CD4-positive, alpha-beta T cell treated with Interleukin-1 beta for 1 hour (primary cell): Measurements from ENCODE around the gene METAP1.
"Not testable (repeated sequence)": the region's sequence is repeated elsewhere in the genome, so short reads cannot be mapped to it uniquely, and the experiment has no call there.

Experiments
- DNase-seq, 2 donors: peaks; one replicate each; pipeline ENCODE4 v3.0.0-alpha.2; 2020 to 2022

Gene METAP1

GRCh38 chr4:98995183-98996055, at the start of gene METAP1:
Gene METAP1 (plus strand): TSS chr4:98995721. CDS start chr4:98995754, 33 bp downstream.
- peak; percentile 96 to 98 for DNase-seq

GRCh38 chr4:98946359-98946758, 49.2 kb upstream of the METAP1 start:
- no peak for DNase-seq

GRCh38 chr4:98950925-98951324, 44.6 kb upstream of the METAP1 start:
- no peak for DNase-seq

- no peak for DNase-seq
Measured at GRCh38 chr4:98951710-98952109, 43.8 kb upstream of the METAP1 start.

GRCh38 chr4:98955229-98955628, 40.3 kb upstream of the METAP1 start:
- no peak for DNase-seq

GRCh38 chr4:98958065-98958464, 37.5 kb upstream of the METAP1 start:
- DNase-seq, result no peak

- no peak for DNase-seq
Measured at GRCh38 chr4:98959411-98959810, 36.1 kb upstream of the METAP1 start.

- no peak for DNase-seq
Measured at GRCh38 chr4:98961770-98962169, 33.8 kb upstream of the METAP1 start.

GRCh38 chr4:98963538-98964433, 31.7 kb upstream of the METAP1 start:
- no peak for DNase-seq

- DNase-seq, result no peak
Measured at GRCh38 chr4:98966926-98967325, 28.6 kb upstream of the METAP1 start.

GRCh38 chr4:98967786-98968329, 27.7 kb upstream of the METAP1 start:
- DNase-seq, result no peak

GRCh38 chr4:98969878-98970785, 25.4 kb upstream of the METAP1 start:
- DNase-seq, result no peak

- DNase-seq, result no peak
Measured at GRCh38 chr4:98976716-98977115, 18.8 kb upstream of the METAP1 start.

- DNase-seq, result no peak
Measured at GRCh38 chr4:98977557-98977956, 18.0 kb upstream of the METAP1 start.

- no peak for DNase-seq
Measured at GRCh38 chr4:98987720-98988119, 7.8 kb upstream of the METAP1 start.

- DNase-seq, result not testable (repeated sequence)
Measured at GRCh38 chr4:98992835-98993234, 2.7 kb upstream of the METAP1 start.

- DNase-seq, result no peak
Measured at GRCh38 chr4:98993419-98994071, 2.0 kb upstream of the METAP1 start.

- no peak for DNase-seq
Measured at GRCh38 chr4:98994474-98995182, 893 bp upstream of the METAP1 start.

- peak in 1 of 2 donors; percentile 9 for DNase-seq
Measured at GRCh38 chr4:98996056-98996764, 689 bp downstream of the METAP1 start.

GRCh38 chr4:98996765-98997068, 1.2 kb downstream of the METAP1 start:
- no peak for DNase-seq

GRCh38 chr4:98997166-98997565, 1.6 kb downstream of the METAP1 start:
- no peak for DNase-seq
